ENCODE measurements around the gene ARHGAP10.

DNA sequence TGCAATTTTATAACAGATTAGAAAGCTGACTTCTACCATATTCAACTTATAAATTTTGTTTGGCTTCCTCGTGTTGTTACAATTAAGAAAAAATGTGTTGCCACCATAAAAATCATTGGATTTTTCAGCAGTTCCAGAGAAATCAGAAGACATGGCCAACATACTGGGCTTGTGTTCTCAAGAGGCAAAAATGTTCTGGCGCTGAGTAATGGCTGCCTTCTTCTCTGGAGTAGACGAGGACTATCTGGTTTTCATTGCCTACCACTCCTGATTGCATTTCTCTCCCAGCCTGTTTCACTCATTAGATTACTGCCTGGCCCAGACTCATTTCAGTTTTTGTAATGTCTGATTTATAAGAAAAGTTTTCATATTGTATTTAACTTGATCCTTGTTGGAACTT lies 122.3 kb downstream of the ARHGAP10 start:
- TF ChIP-seq, protein P1, sequence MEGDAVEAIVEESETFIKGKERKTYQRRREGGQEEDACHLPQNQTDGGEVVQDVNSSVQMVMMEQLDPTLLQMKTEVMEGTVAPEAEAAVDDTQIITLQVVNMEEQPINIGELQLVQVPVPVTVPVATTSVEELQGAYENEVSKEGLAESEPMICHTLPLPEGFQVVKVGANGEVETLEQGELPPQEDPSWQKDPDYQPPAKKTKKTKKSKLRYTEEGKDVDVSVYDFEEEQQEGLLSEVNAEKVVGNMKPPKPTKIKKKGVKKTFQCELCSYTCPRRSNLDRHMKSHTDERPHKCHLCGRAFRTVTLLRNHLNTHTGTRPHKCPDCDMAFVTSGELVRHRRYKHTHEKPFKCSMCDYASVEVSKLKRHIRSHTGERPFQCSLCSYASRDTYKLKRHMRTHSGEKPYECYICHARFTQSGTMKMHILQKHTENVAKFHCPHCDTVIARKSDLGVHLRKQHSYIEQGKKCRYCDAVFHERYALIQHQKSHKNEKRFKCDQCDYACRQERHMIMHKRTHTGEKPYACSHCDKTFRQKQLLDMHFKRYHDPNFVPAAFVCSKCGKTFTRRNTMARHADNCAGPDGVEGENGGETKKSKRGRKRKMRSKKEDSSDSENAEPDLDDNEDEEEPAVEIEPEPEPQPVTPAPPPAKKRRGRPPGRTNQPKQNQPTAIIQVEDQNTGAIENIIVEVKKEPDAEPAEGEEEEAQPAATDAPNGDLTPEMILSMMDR (IDR thresholded peaks at IDR 0.05; ENCODE audit: low read length): no peak
- no peak for TF ChIP-seq EZH2 (optimal IDR thresholded peaks at IDR 0.05; ENCODE audit: low read depth, low read length)
- TF ChIP-seq EZH2phosphoT487 (IDR thresholded peaks at IDR 0.05; ENCODE audit: low read length): no peak

Data from MM.1S (cell line).